ENCODE data around the gene RPS6KA2. TPM values are rescaled to one million over a fixed set of nuclear protein-coding genes. Genes with fewer than 3 reads are reported as not detected.

The RPS6KA2 gene
- total RNA-seq, 2 donors from 2014 or later: 78.6 to 131 TPM

DNA sequence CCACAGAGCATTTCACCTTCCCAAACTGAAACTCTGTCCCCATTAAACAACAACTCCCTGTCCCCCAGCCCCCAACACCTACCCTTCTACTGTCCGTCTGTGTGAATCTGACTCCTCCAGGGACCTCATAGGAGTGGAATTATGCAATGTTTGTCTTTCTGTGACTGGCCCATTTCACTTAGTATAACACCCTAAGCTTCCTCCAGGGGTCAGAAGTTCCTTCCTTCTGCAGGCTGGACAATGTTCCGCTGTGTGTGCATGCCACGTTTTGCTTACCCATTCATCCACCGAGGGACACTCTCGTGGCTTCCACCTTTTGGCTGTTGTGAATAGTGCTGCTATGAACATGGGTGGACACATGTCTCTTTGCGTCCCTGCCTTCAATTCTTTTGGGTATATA is 206.7 kb downstream of the RPS6KA2 start:
- peaks cover 57% of the 10 kb centered on the region for H3K36me3 ChIP-seq

DNA sequence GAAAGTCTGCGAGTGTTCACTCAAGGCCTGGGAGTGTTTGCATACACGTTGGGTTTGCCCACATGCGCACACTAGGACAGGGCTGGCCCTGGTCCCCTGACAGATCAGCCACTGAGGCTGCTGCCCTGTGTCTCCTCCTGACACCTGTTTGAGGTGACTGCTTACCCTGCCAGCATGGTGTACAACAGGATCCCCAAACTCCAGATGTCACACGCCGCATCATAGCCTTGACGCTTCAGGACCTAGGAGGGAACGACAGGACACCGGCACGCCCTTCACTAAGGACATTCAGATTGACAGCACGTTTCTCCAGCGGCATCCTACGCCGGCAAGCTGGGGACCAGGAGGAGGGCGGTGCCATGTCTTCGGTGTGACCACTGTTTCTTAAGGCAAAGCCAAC is 207.3 kb downstream of the RPS6KA2 start:
- Histone ChIP-seq H3K4me1 (no peaks in the 10 kb centered on the region), H3K27ac (no peak overlapping the region), H3K9me3 (no peaks in the 10 kb centered on the region), H3K4me3 (no peak overlapping the region), H3K36me3 (peaks cover 57% of the 10 kb centered on the region), H3K27me3 (no peaks in the 10 kb centered on the region)
- DNase-seq (ENCODE audit: low spot score): no peak
- TF ChIP-seq, protein P1, sequence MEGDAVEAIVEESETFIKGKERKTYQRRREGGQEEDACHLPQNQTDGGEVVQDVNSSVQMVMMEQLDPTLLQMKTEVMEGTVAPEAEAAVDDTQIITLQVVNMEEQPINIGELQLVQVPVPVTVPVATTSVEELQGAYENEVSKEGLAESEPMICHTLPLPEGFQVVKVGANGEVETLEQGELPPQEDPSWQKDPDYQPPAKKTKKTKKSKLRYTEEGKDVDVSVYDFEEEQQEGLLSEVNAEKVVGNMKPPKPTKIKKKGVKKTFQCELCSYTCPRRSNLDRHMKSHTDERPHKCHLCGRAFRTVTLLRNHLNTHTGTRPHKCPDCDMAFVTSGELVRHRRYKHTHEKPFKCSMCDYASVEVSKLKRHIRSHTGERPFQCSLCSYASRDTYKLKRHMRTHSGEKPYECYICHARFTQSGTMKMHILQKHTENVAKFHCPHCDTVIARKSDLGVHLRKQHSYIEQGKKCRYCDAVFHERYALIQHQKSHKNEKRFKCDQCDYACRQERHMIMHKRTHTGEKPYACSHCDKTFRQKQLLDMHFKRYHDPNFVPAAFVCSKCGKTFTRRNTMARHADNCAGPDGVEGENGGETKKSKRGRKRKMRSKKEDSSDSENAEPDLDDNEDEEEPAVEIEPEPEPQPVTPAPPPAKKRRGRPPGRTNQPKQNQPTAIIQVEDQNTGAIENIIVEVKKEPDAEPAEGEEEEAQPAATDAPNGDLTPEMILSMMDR (IDR thresholded peaks at IDR 0.05): no peak

More for the DNA sequence above, 206.7 kb downstream of the RPS6KA2 start:
- no peak overlapping the region for H3K27ac ChIP-seq
- H3K9me3 ChIP-seq: no peaks in the 10 kb centered on the region
- H3K4me1 ChIP-seq: no peaks in the 10 kb centered on the region
- no peaks in the 10 kb centered on the region for H3K27me3 ChIP-seq
- no peak overlapping the region for H3K4me3 ChIP-seq
- TF ChIP-seq, protein P1 (IDR thresholded peaks at IDR 0.05): peak in 1 of 2 donors; percentile 19
- DNase-seq (ENCODE audit: low spot score): no peak

GRCh38 chr6:166419286-166419685 is 207.8 kb downstream of the RPS6KA2 start:
- H3K27me3 ChIP-seq: no peaks in the 10 kb centered on the region
- TF ChIP-seq, protein P1 (IDR thresholded peaks at IDR 0.05): no peak
- no peak overlapping the region for H3K4me3 ChIP-seq
- DNase-seq (ENCODE audit: low spot score): no peak
- no peaks in the 10 kb centered on the region for H3K9me3 ChIP-seq
- no peak overlapping the region for H3K27ac ChIP-seq
- peaks cover 57% of the 10 kb centered on the region for H3K36me3 ChIP-seq
- no peaks in the 10 kb centered on the region for H3K4me1 ChIP-seq

GRCh38 chr6:166418691-166419143 is 208.3 kb downstream of the RPS6KA2 start:
- H3K27ac ChIP-seq: no peak overlapping the region

DNA sequence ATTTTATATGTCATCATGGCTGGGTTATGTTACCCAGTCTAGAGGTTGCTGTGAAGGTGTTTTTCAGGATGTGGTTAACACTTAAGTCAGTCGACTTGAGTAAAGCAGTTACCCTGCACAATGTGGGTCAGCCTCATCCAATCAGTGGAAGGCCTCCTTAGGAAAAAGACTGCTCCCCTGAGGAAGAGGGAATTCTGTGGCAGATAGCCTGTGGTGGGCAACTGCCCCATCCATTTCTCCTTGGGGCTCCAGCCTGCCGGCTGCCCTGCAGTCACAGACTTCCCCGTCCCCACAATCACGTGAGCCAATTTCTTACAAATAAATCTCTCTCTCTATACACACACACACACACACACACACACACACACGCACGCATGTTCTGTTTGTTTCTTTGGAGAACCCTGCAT is 209.8 kb downstream of the RPS6KA2 start:
- no peak for DNase-seq (ENCODE audit: low spot score)
- Histone ChIP-seq H3K9me3 (no peaks in the 10 kb centered on the region), H3K4me1 (no peaks in the 10 kb centered on the region), H3K4me3 (no peak overlapping the region), H3K27ac (no peak overlapping the region), H3K36me3 (peaks cover 50% of the 10 kb centered on the region), H3K27me3 (no peaks in the 10 kb centered on the region)
- TF ChIP-seq, protein P1 (IDR thresholded peaks at IDR 0.05): no peak

More at GRCh38 chr6:166418691-166419143, 208.3 kb downstream of the RPS6KA2 start:
- Histone ChIP-seq H3K27me3 (no peaks in the 10 kb centered on the region), H3K9me3 (no peaks in the 10 kb centered on the region), H3K36me3 (peaks cover 54% of the 10 kb centered on the region), H3K4me1 (no peaks in the 10 kb centered on the region), H3K4me3 (no peak overlapping the region)
- no peak for DNase-seq (ENCODE audit: low spot score)
- TF ChIP-seq, protein P1 (IDR thresholded peaks at IDR 0.05): no peak

- no peak for DNase-seq (ENCODE audit: low spot score)
- H3K4me1 ChIP-seq: no peaks in the 10 kb centered on the region
- no peak overlapping the region for H3K27ac ChIP-seq
- H3K9me3 ChIP-seq: no peaks in the 10 kb centered on the region
- H3K27me3 ChIP-seq: no peaks in the 10 kb centered on the region
- peaks cover 41% of the 10 kb centered on the region for H3K36me3 ChIP-seq
- TF ChIP-seq, protein P1 (IDR thresholded peaks at IDR 0.05): no peak
- H3K4me3 ChIP-seq: no peak overlapping the region
Observed at GRCh38 chr6:166415833-166416347, 211.2 kb downstream of the RPS6KA2 start.

Data from right atrium auricular region (tissue), 2 donors.